Measurements from ENCODE around the gene MTCH2.
A peak's percentile ranks its signal among the peaks of the same experiment; 100 is the strongest.

MTCH2 gene

DNA sequence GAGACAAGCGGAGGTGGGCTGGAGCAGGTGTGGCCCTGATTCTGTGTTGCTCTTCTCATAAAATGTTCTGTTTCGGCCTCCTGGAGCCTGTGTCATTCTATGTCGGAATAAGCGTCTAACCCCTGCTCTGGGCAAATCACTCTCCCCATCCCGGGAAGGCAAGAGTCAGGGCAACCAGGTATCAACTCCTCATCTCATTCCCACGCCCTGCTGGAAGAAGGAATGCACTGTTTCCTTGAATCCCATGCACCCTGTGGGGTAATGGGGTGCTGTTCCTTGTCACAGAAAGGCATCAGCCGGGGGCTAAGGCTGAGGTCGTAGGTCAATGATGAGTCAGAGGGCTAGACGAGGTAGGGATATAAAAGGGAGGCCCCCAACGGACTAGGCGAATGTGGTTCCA is 53.2 kb downstream of the MTCH2 start:
- DNase-seq = no peak

DNA sequence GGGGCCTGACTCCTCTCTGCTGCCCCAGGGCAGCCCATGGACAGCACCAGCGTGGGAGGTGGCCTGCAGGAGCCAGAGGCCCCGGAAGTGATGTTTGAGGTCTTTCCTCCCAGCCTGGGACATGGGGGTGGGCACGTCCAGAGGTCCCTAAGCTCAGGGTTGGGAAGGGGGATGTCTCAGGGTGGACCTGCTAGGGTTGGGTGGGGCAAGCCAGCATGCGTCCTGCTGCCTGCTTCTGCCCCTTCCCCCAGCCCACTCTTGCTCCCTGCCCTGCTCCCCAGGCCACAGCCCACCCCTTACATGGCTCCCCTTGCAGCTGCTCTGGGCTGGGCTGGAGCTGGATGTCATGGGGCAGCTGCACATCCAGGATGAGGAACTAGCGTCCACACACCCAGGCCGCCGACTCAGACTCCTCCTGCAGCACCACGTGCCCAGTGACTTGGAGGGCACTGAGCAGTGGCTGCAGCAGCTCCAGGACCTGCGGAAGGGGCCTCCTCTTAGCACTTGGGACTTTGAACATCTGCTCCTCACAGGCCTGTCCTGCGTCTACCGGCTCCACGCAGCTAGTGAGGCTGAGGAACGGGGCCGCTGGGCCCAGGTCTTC is 54.5 kb downstream of the MTCH2 start:
- DNase-seq = peak; percentile 72

- no peak for DNase-seq
These were observed 55.2 kb downstream of the MTCH2 start for GRCh38 chr11:47587039-47587716.

DNA sequence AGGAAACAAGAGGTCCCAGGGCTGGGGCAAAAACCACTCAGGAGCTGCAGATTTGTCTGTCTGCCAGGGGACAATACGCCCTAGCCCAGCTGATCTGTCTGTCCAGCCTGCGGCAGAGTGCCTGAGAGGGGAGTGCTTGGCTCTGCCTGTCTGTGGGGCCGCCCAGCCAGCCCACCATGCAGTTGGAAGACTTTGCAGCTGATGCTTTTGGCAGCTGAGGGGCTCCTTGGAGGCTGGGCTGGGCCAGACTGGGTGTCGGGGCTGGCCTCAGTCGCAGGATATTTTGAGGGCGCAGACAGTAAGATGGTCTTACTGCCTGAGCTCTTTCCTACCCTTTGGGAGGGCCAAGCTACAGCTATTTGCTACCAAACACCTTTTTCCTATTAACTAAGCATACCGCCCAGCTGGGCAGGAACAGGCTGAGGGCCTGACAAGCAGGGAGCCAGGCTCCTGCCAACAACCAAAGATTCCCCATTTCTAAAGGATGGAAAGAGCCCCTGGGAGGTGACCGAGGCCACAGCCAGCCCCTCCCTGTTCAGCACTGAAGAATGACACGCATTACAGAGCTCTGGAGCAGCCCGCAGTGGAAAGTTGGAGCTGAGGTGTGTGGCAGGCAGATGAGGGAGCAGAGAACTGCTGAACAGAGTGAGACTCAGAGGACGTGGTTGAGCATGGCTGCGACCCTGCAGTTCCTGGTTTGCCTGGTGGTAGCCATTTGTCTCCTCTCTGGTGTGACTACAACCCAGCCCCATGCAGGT is 56.1 kb downstream of the MTCH2 start, which contains the start of gene FAM180B:
Gene FAM180B, plus strand, starts transcription at position 581 of the 758 bp plus-strand sequence. Its CDS starts 91 bp downstream, at position 672.
- peak; percentile 82 for DNase-seq

- no peak for DNase-seq
These were observed 58.5 kb downstream of the MTCH2 start for GRCh38 chr11:47583844-47584243.

- DNase-seq = peak; percentile 93
These were observed 63.5 kb downstream of the MTCH2 start, which contains the start of the genes KBTBD4 and NDUFS3 for GRCh38 chr11:47578524-47579494. Gene KBTBD4 (minus strand): TSS chr11:47578970. CDS start chr11:47578951, 19 bp downstream. Gene NDUFS3 (plus strand): TSS chr11:47579074. CDS start chr11:47579092, 18 bp downstream.

DNA sequence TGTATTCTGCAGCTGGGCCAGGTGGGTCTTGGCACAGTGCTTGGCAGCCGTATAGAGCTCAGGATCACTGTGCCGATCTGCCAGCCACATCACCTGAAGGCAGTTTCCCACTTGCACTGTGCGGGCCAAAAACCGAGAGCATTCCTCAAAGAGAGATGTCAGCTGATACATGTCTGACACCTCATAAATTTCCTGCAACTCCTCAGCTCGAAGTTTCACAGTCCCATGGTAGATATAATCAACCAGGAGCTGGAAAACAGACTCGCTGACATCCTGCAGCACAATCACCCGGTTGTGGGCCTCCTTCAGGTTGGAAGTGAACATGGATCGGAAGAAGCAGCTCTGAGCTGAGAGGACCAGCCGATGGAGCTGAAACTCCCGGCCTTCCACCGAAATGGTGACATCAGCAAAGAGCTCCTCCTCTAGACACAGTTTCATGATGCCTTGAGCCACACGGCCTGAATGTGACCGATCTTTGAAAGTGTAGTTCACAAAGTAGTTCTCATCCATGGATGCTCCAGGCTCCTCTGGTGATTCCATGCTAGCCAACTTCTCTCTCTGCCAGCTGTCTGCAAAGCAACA is 64.8 kb downstream of the MTCH2 start:
- no peak for DNase-seq

- no peak for DNase-seq
These were observed 69.0 kb downstream of the MTCH2 start for GRCh38 chr11:47573321-47573720.

- no peak for DNase-seq
These were observed 69.6 kb downstream of the MTCH2 start for GRCh38 chr11:47572715-47573255.

GRCh38 chr11:47571895-47572294 is 70.5 kb downstream of the MTCH2 start:
- DNase-seq = no peak

- no peak for DNase-seq
These were observed 71.0 kb downstream of the MTCH2 start for GRCh38 chr11:47571357-47571729.

GRCh38 chr11:47570651-47571356 is 71.6 kb downstream of the MTCH2 start:
- DNase-seq = no peak

GRCh38 chr11:47569646-47570045 is 72.7 kb downstream of the MTCH2 start:
- no peak for DNase-seq

Measured in left hindlimb (tissue), 1 donor.